PC-9 (cell line): ENCODE results near the gene HS3ST4.

Experiments used
- EZH2 ChIP-seq: fragments of 200-600 bp; sonication (generic); IDR thresholded peaks from 2 replicates; pipeline ENCODE4 v1.8.0; 2017; ENCODE audit warnings: antibody characterized with exemption, low read depth
- TF ChIP-seq, protein P1 (sequence below): fragments of 200-600 bp; sonication (generic); conservative IDR thresholded peaks from 2 replicates; pipeline ENCODE4 v1.6.1; 2017; ENCODE audit warnings: mixed run types, antibody characterized with exemption, mild to moderate bottlenecking, moderate library complexity

DNA sequence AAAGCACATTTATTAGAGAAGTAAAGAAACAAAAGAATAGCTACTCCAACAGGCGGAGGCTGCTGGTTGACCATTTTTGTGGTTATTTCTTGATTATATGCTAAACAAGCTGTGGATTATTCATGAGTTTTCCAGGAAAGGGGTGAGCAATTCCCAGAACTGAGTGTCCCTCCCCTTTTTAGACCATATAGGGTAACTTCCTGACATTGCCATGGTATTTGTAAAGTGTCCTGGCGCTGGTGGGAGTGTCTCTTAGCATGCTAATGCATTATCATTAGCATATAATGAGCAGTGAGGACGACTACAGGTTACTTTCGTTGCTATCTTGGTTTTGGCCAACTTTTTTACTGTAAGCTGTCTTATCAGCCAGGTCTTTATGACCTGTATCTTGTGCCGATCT, 12.2 kb upstream of the HS3ST4 start:
- TF ChIP-seq, protein P1, sequence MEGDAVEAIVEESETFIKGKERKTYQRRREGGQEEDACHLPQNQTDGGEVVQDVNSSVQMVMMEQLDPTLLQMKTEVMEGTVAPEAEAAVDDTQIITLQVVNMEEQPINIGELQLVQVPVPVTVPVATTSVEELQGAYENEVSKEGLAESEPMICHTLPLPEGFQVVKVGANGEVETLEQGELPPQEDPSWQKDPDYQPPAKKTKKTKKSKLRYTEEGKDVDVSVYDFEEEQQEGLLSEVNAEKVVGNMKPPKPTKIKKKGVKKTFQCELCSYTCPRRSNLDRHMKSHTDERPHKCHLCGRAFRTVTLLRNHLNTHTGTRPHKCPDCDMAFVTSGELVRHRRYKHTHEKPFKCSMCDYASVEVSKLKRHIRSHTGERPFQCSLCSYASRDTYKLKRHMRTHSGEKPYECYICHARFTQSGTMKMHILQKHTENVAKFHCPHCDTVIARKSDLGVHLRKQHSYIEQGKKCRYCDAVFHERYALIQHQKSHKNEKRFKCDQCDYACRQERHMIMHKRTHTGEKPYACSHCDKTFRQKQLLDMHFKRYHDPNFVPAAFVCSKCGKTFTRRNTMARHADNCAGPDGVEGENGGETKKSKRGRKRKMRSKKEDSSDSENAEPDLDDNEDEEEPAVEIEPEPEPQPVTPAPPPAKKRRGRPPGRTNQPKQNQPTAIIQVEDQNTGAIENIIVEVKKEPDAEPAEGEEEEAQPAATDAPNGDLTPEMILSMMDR, result no peak
- no peak for TF ChIP-seq EZH2
